IPS-18a (cell line): ENCODE measurements around the gene PAX7.

Experiments used
- H3K27ac ChIP-seq: one replicate; pipeline ENCODE4 v1.5.1; 2013; ENCODE audit warnings: low read length
- H3K27me3 ChIP-seq: one replicate; pipeline ENCODE4 v1.6.1; 2013; ENCODE audit warnings: mild to moderate bottlenecking, low read length; ENCODE audit not compliant: control insufficient read depth, insufficient read depth
- H3K36me3 ChIP-seq: one replicate; pipeline ENCODE4 v1.6.1; 2013; ENCODE audit warnings: low read depth, low read length; ENCODE audit not compliant: control insufficient read depth
- H3K4me1 ChIP-seq: one replicate; pipeline ENCODE4 v1.6.1; 2013; ENCODE audit warnings: low read depth, low read length; ENCODE audit not compliant: control insufficient read depth
- H3K4me3 ChIP-seq: one replicate; pipeline ENCODE4 v1.5.1; 2013; ENCODE audit warnings: low read length
- H3K9ac ChIP-seq: one replicate; pipeline ENCODE4 v1.6.1; 2013; ENCODE audit warnings: mild to moderate bottlenecking, low read length, moderate library complexity
- H3K9me3 ChIP-seq: one replicate; pipeline ENCODE4 v1.6.1; 2013; ENCODE audit warnings: low read depth, low read length; ENCODE audit not compliant: control insufficient read depth

PAX7 gene

GRCh38 chr1:18731148-18731547 is 100.5 kb downstream of the PAX7 start:
- H3K4me1 ChIP-seq = no peaks in the 10 kb centered on the region
- no peak overlapping the region for H3K4me3 ChIP-seq
- H3K9ac ChIP-seq = no peak overlapping the region
- no peak overlapping the region for H3K27ac ChIP-seq
- H3K36me3 ChIP-seq = no peaks in the 10 kb centered on the region
- H3K9me3 ChIP-seq = no peaks in the 10 kb centered on the region
- H3K27me3 ChIP-seq = no peaks in the 10 kb centered on the region

- H3K9ac ChIP-seq = no peak overlapping the region
- H3K27ac ChIP-seq = no peak overlapping the region
- H3K4me3 ChIP-seq = no peak overlapping the region
- no peaks in the 10 kb centered on the region for H3K4me1 ChIP-seq
- no peaks in the 10 kb centered on the region for H3K27me3 ChIP-seq
- H3K9me3 ChIP-seq = no peaks in the 10 kb centered on the region
- H3K36me3 ChIP-seq = no peaks in the 10 kb centered on the region
Observed at GRCh38 chr1:18731591-18732235, 101.1 kb downstream of the PAX7 start.

GRCh38 chr1:18732686-18733085 is 102.0 kb downstream of the PAX7 start:
- Histone ChIP-seq H3K27ac (no peak overlapping the region), H3K27me3 (no peaks in the 10 kb centered on the region), H3K36me3 (no peaks in the 10 kb centered on the region), H3K4me3 (no peak overlapping the region), H3K9ac (no peak overlapping the region), H3K9me3 (no peaks in the 10 kb centered on the region), H3K4me1 (no peaks in the 10 kb centered on the region)

GRCh38 chr1:18734001-18734400 is 103.4 kb downstream of the PAX7 start:
- Histone ChIP-seq H3K9ac (no peak overlapping the region), H3K9me3 (no peaks in the 10 kb centered on the region), H3K36me3 (no peaks in the 10 kb centered on the region), H3K4me3 (no peak overlapping the region), H3K27ac (no peak overlapping the region), H3K27me3 (no peaks in the 10 kb centered on the region), H3K4me1 (no peaks in the 10 kb centered on the region)

- H3K9ac ChIP-seq = no peak overlapping the region
- no peaks in the 10 kb centered on the region for H3K27me3 ChIP-seq
- no peaks in the 10 kb centered on the region for H3K36me3 ChIP-seq
- H3K27ac ChIP-seq = no peak overlapping the region
- H3K4me3 ChIP-seq = no peak overlapping the region
- no peaks in the 10 kb centered on the region for H3K4me1 ChIP-seq
- no peaks in the 10 kb centered on the region for H3K9me3 ChIP-seq
Observed at GRCh38 chr1:18734461-18735223, 104.0 kb downstream of the PAX7 start.

GRCh38 chr1:18735224-18735997 is 104.8 kb downstream of the PAX7 start:
- Histone ChIP-seq H3K27ac (no peak overlapping the region), H3K9me3 (no peaks in the 10 kb centered on the region), H3K27me3 (no peaks in the 10 kb centered on the region), H3K4me3 (no peak overlapping the region), H3K4me1 (no peaks in the 10 kb centered on the region), H3K36me3 (no peaks in the 10 kb centered on the region), H3K9ac (no peak overlapping the region)

- Histone ChIP-seq H3K9ac (no peak overlapping the region), H3K4me3 (no peak overlapping the region), H3K27me3 (no peaks in the 10 kb centered on the region), H3K27ac (no peak overlapping the region), H3K36me3 (no peaks in the 10 kb centered on the region), H3K9me3 (no peaks in the 10 kb centered on the region), H3K4me1 (no peaks in the 10 kb centered on the region)
Observed at GRCh38 chr1:18736958-18737357, 106.3 kb downstream of the PAX7 start.

GRCh38 chr1:18738126-18738525 is 107.5 kb downstream of the PAX7 start:
- Histone ChIP-seq H3K9ac (no peak overlapping the region), H3K4me3 (no peak overlapping the region), H3K27me3 (no peaks in the 10 kb centered on the region), H3K27ac (no peak overlapping the region), H3K9me3 (no peaks in the 10 kb centered on the region), H3K36me3 (no peaks in the 10 kb centered on the region), H3K4me1 (no peaks in the 10 kb centered on the region)

GRCh38 chr1:18738617-18739016 is 108.0 kb downstream of the PAX7 start:
- no peaks in the 10 kb centered on the region for H3K36me3 ChIP-seq
- H3K4me1 ChIP-seq = no peaks in the 10 kb centered on the region
- H3K27me3 ChIP-seq = no peaks in the 10 kb centered on the region
- H3K9me3 ChIP-seq = no peaks in the 10 kb centered on the region
- no peak overlapping the region for H3K4me3 ChIP-seq
- no peak overlapping the region for H3K9ac ChIP-seq
- H3K27ac ChIP-seq = no peak overlapping the region

- no peak overlapping the region for H3K4me3 ChIP-seq
- H3K9ac ChIP-seq = no peak overlapping the region
- no peaks in the 10 kb centered on the region for H3K4me1 ChIP-seq
- H3K27me3 ChIP-seq = no peaks in the 10 kb centered on the region
- no peak overlapping the region for H3K27ac ChIP-seq
- no peaks in the 10 kb centered on the region for H3K36me3 ChIP-seq
- H3K9me3 ChIP-seq = no peaks in the 10 kb centered on the region
Observed at GRCh38 chr1:18739408-18739807, 108.8 kb downstream of the PAX7 start.

- H3K36me3 ChIP-seq = no peaks in the 10 kb centered on the region
- no peak overlapping the region for H3K9ac ChIP-seq
- no peaks in the 10 kb centered on the region for H3K9me3 ChIP-seq
- no peak overlapping the region for H3K27ac ChIP-seq
- no peaks in the 10 kb centered on the region for H3K27me3 ChIP-seq
- H3K4me1 ChIP-seq = no peaks in the 10 kb centered on the region
- H3K4me3 ChIP-seq = no peak overlapping the region
Observed at GRCh38 chr1:18739897-18740296, 109.3 kb downstream of the PAX7 start.
